Choroid plexus epithelial cell (primary cell): ENCODE results near the gene SMOC2.

Source experiments
- DNase-seq: peaks from one replicate; pipeline ENCODE4 v3.0.0-alpha.2; 2010; ENCODE audit warnings: low read depth
- H3K4me3 ChIP-seq: 2 replicates; pipeline ENCODE4 v1.5.1; 2011; ENCODE audit warnings: low read depth, mild to moderate bottlenecking, control low read depth, low read length, moderate library complexity
- CTCF ChIP-seq: conservative IDR thresholded peaks from 2 replicates; pipeline ENCODE4 v1.5.1; 2011; ENCODE audit warnings: low read depth, mild to moderate bottlenecking, control low read depth, inconsistent platforms, low read length, moderate library complexity

The SMOC2 gene

GRCh38 chr6:168452685-168453377 lies 11.8 kb downstream of the SMOC2 start:
- no peak overlapping the region for H3K4me3 ChIP-seq
- DNase-seq: no peak
- TF ChIP-seq CTCF: no peak

- TF ChIP-seq CTCF: no peak
- no peak for DNase-seq
- H3K4me3 ChIP-seq: no peak overlapping the region
Observed at GRCh38 chr6:168455847-168456530, 15.0 kb downstream of the SMOC2 start.

GRCh38 chr6:168456907-168457652 lies 16.1 kb downstream of the SMOC2 start:
- no peak for DNase-seq
- TF ChIP-seq CTCF: no peak
- H3K4me3 ChIP-seq: no peak overlapping the region

- no peak for DNase-seq
- H3K4me3 ChIP-seq: no peak overlapping the region
- TF ChIP-seq CTCF: no peak
Observed at GRCh38 chr6:168457653-168457934, 16.6 kb downstream of the SMOC2 start.

- TF ChIP-seq CTCF: no peak
- no peak for DNase-seq
- no peak overlapping the region for H3K4me3 ChIP-seq
Observed at GRCh38 chr6:168458101-168458500, 17.1 kb downstream of the SMOC2 start.

GRCh38 chr6:168459572-168459971 lies 18.6 kb downstream of the SMOC2 start:
- TF ChIP-seq CTCF: no peak

More at GRCh38 chr6:168459572-168459971, 18.6 kb downstream of the SMOC2 start:
- no peak overlapping the region for H3K4me3 ChIP-seq
- DNase-seq: no peak
